Natural killer cell (primary cell): Measurements from ENCODE around the gene CHD3. TPM values are rescaled to one million over a fixed set of nuclear protein-coding genes. Genes with fewer than 3 reads are reported as not detected.

ENCODE experiments used
- ATAC-seq, 3 donors: fragments of 150-1000 bp in 2 of 3; fragments of 200-7000 bp in 1 of 3; cut with Tn5 transposase; 1 replicate in 1 of 3; 2 replicates in 2 of 3; pipeline ENCODE4 v1.10.0; 2021; ENCODE audit warnings: mild to moderate bottlenecking in 2 of 3, moderate library complexity in 2 of 3
- DNase-seq, 2 donors: peaks; one replicate each; pipeline versions ENCODE4 v3.0.0 to v3.0.0-alpha.2; 2013 to 2021; ENCODE audit warnings: mixed read lengths in 1 of 2
- H3K27ac ChIP-seq: one replicate; pipeline ENCODE4 v1.5.1; 2013; ENCODE audit warnings: mild to moderate bottlenecking, low read length
- H3K27me3 ChIP-seq: one replicate; pipeline ENCODE4 v1.6.1; 2013; ENCODE audit warnings: low read length; ENCODE audit not compliant: control insufficient read depth, insufficient read depth
- H3K36me3 ChIP-seq: one replicate; pipeline ENCODE4 v1.6.1; 2013; ENCODE audit warnings: low read length; ENCODE audit not compliant: control insufficient read depth, insufficient read depth
- H3K4me1 ChIP-seq: one replicate; pipeline ENCODE4 v1.6.1; 2013; ENCODE audit warnings: low read length; ENCODE audit not compliant: control insufficient read depth, insufficient read depth
- H3K4me3 ChIP-seq: one replicate; pipeline ENCODE4 v1.5.1; 2013; ENCODE audit warnings: low read length
- H3K9me3 ChIP-seq: one replicate; pipeline ENCODE4 v1.6.1; 2013; ENCODE audit warnings: low read length; ENCODE audit not compliant: control insufficient read depth, insufficient read depth
- H3K27ac Mint-ChIP-seq, 2 donors: one replicate each; pipeline ENCODE4 v1.8.0; 2022; ENCODE audit warnings: mild to moderate bottlenecking in 2 of 2, mixed read lengths in 2 of 2, moderate library complexity in 1 of 2
- H3K27me3 Mint-ChIP-seq, 2 donors: one replicate each; pipeline ENCODE4 v1.8.0; 2022; ENCODE audit warnings: low read depth in 2 of 2, mixed read lengths in 2 of 2
- H3K36me3 Mint-ChIP-seq: one replicate; pipeline ENCODE4 v1.8.0; 2022; ENCODE audit warnings: mixed read lengths
- H3K4me1 Mint-ChIP-seq, 2 donors: one replicate each; pipeline ENCODE4 v1.8.0; 2022; ENCODE audit warnings: mixed read lengths in 2 of 2
- H3K4me3 Mint-ChIP-seq: one replicate; pipeline ENCODE4 v1.8.0; 2022; ENCODE audit warnings: mild to moderate bottlenecking, moderate library complexity, mixed read lengths
- H3K9me3 Mint-ChIP-seq, 2 donors: one replicate each; pipeline ENCODE4 v1.8.0; 2022; ENCODE audit warnings: mixed read lengths in 2 of 2
- CTCF ChIP-seq: fragments of 200-600 bp; IDR thresholded peaks from one replicate; pipeline ENCODE4 v1.8.0; 2022; ENCODE audit warnings: antibody characterized with exemption
- WGBS: methylation state at CpG from one replicate; pipeline ENCODE4 v1.1.7; 2013; ENCODE audit warnings: missing lambda C conversion rate; ENCODE audit not compliant: insufficient coverage; 5-methylcytosine and 5-hydroxymethylcytosine counted together
- intact Hi-C: fragments of 100-400 bp; cut with micrococcal nuclease; formaldehyde crosslinking; loops from one replicate; pipeline ENCODE4 v1.14.2; 2022
- total RNA-seq, 4 donors: library from RNA; stranded (reverse); fragments of 120-200 nt in 1 of 4; gene quantifications; one replicate each; pipeline versions ENCODE4 v1.2.3 to v1.2.4, GENCODE V29; 2013 to 2022

Gene CHD3
- total RNA-seq, 3 donors from 2014 or later (not counting 1 experiment from before 2014, with no cell fraction given): 215 to 275 (median 218) TPM

GRCh38 chr17:7882629-7883028 lies 6.0 kb upstream of the CHD3 start:
- Mint-ChIP-seq H3K27me3 (no peaks in the 10 kb centered on the region), H3K9me3 (no peaks in the 10 kb centered on the region), H3K27ac (no peak overlapping the region), H3K36me3 (no peaks in the 10 kb centered on the region), H3K4me3 (no peak overlapping the region), H3K4me1 (no peaks in the 10 kb centered on the region)
- no peaks in the 10 kb centered on the region for H3K27me3 ChIP-seq
- ATAC-seq (no peak), DNase-seq (no peak)
- TF ChIP-seq CTCF: no peak
- no peaks in the 10 kb centered on the region for H3K9me3 ChIP-seq
- H3K4me3 ChIP-seq: no peak overlapping the region
- H3K4me1 ChIP-seq: peaks cover 27% of the 10 kb centered on the region
- peaks cover 27% of the 10 kb centered on the region for H3K36me3 ChIP-seq
- no peak overlapping the region for H3K27ac ChIP-seq
- intact Hi-C loops: no loop called here
- WGBS: no CpG with 5 or more reads among the region's 3 CpGs

- Mint-ChIP-seq H3K9me3 (no peaks in the 10 kb centered on the region), H3K4me3 (peak overlapping the region; percentile 71), H3K36me3 (no peaks in the 10 kb centered on the region), H3K4me1 (no peaks in the 10 kb centered on the region), H3K27me3 (no peaks in the 10 kb centered on the region), H3K27ac (peak overlapping the region; percentile 7 to 76)
- WGBS: no CpG with 5 or more reads among the region's 3 CpGs
- Histone ChIP-seq H3K27ac (no peak overlapping the region), H3K36me3 (peaks cover 24% of the 10 kb centered on the region), H3K4me3 (no peak overlapping the region), H3K4me1 (peaks cover 39% of the 10 kb centered on the region), H3K27me3 (no peaks in the 10 kb centered on the region), H3K9me3 (no peaks in the 10 kb centered on the region)
- no peak for ATAC-seq
- intact Hi-C loops: no loop called here
- no peak for TF ChIP-seq CTCF
- DNase-seq: peak in 1 of 2 donors; percentile 79
These were observed 4.7 kb upstream of the CHD3 start for GRCh38 chr17:7883781-7884386.

GRCh38 chr17:7884581-7885366 lies 3.8 kb upstream of the CHD3 start:
- DNase-seq (peak; percentile 58 to 64), ATAC-seq (peak; percentile 0 to 6 (median 2))
- Mint-ChIP-seq H3K9me3 (no peaks in the 10 kb centered on the region), H3K4me1 (no peaks in the 10 kb centered on the region), H3K36me3 (no peaks in the 10 kb centered on the region), H3K27me3 (no peaks in the 10 kb centered on the region), H3K27ac (peak overlapping the region in 1 of 2 donors; percentile 76), H3K4me3 (peak overlapping the region; percentile 80)
- Histone ChIP-seq H3K4me3 (peak overlapping the region; percentile 71), H3K27me3 (no peaks in the 10 kb centered on the region), H3K27ac (peak overlapping the region; percentile 82), H3K9me3 (no peaks in the 10 kb centered on the region), H3K36me3 (peaks cover 21% of the 10 kb centered on the region), H3K4me1 (peaks cover 46% of the 10 kb centered on the region)
- WGBS: 3% methylated on average over 72 of the region's 100 CpGs
- intact Hi-C loops: loop anchor here (5.0 kb wide), 1 partner anchor 48 kb away; the partner anchor contains the start of genes CNTROB and TRAPPC1
- no peak for TF ChIP-seq CTCF
